ENCODE data around the gene MPL. TPM values are rescaled to one million over a fixed set of nuclear protein-coding genes. Genes with fewer than 3 reads are reported as not detected.

MPL gene
- total RNA-seq, 1 donor from 2014 or later, result not detected

- Histone ChIP-seq H3K4me3 (ENCODE audit: insufficient read depth, low read depth, low read length) (peak within 1 kb of the TSS; percentile 95), H3K9me3 (ENCODE audit: insufficient read depth, low read depth, low read length) (no peaks in the 10 kb centered on the region), H3K4me1 (ENCODE audit: insufficient read depth, low read length) (peaks cover 17% of the 10 kb centered on the region), H3K27me3 (ENCODE audit: insufficient read depth, low read length) (no peaks in the 10 kb centered on the region), H3K9ac (ENCODE audit: low read length) (peak within 1 kb of the TSS; percentile 92), H3K79me2 (ENCODE audit: insufficient read depth, low read length) (peaks cover 77% of the 10 kb centered on the region), H4K20me1 (ENCODE audit: insufficient read depth, low read length) (peaks cover 47% of the 10 kb centered on the region), H3K4me2 (ENCODE audit: low read length) (peak within 1 kb of the TSS; percentile 95), H3K27ac (ENCODE audit: low read depth, low read length) (peak within 1 kb of the TSS; percentile 81), H3K36me3 (ENCODE audit: insufficient read depth, low read length) (peaks cover 33% of the 10 kb centered on the region), H2AFZ (ENCODE audit: low read depth, low read length) (peak within 1 kb of the TSS; percentile 88)
- no peaks in the 10 kb centered on the region for H3K27me3 Mint-ChIP-seq (ENCODE audit: low read depth, unreplicated experiment)
- peaks cover 13% of the 10 kb centered on the region for H3K36me3 Mint-ChIP-seq (ENCODE audit: low read depth, unreplicated experiment)
- DNase-seq (ENCODE audit: low read depth) (peak; percentile 83), FAIRE-seq (no peak)
- no peaks in the 10 kb centered on the region for H3K9me3 Mint-ChIP-seq (ENCODE audit: unreplicated experiment)
- TF ChIP-seq EZH2 (IDR thresholded peaks at IDR 0.05; ENCODE audit: insufficient read depth, low read length), result no peak
- TF ChIP-seq, protein P1, sequence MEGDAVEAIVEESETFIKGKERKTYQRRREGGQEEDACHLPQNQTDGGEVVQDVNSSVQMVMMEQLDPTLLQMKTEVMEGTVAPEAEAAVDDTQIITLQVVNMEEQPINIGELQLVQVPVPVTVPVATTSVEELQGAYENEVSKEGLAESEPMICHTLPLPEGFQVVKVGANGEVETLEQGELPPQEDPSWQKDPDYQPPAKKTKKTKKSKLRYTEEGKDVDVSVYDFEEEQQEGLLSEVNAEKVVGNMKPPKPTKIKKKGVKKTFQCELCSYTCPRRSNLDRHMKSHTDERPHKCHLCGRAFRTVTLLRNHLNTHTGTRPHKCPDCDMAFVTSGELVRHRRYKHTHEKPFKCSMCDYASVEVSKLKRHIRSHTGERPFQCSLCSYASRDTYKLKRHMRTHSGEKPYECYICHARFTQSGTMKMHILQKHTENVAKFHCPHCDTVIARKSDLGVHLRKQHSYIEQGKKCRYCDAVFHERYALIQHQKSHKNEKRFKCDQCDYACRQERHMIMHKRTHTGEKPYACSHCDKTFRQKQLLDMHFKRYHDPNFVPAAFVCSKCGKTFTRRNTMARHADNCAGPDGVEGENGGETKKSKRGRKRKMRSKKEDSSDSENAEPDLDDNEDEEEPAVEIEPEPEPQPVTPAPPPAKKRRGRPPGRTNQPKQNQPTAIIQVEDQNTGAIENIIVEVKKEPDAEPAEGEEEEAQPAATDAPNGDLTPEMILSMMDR (IDR thresholded peaks at IDR 0.05; ENCODE audit: insufficient read depth, low read depth, low read length), result no peak
- H3K27ac Mint-ChIP-seq (ENCODE audit: unreplicated experiment), result peak within 1 kb of the TSS; percentile 100
- peaks cover 15% of the 10 kb centered on the region for H3K4me1 Mint-ChIP-seq (ENCODE audit: low read depth, unreplicated experiment)
- peak within 1 kb of the TSS; percentile 97 for H3K4me3 Mint-ChIP-seq (ENCODE audit: unreplicated experiment)
These were observed 52.0 kb downstream of the MPL start, which contains the start of the genes MED8 and SZT2 for GRCh38 chr1:43389326-43390313. MED8 (minus strand) TSS chr1:43389800; CDS start chr1:43389764, 36 bp downstream. SZT2 (plus strand) TSS chr1:43389899; CDS start chr1:43389969, 70 bp downstream.

DNA sequence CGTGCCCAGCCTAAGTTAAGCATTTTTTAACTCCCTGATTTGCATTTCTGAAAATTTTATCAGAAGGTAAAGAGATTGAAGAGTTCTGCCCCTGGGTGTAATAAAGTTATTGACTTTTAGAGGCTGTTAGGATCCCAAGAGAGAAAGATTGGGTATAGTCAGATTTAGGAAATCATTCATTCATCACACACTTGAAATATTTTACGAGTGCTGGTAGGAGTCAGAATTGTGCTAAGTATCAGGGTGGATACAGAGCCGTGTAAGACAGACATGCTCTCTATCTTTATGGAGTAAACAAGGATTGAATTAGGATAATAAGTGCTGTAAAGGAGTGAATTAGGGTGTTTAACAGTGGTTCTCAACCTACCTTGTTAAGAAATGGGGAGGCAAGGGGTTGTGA, 55.1 kb downstream of the MPL start:
- Histone ChIP-seq H3K36me3 (ENCODE audit: insufficient read depth, low read length) (peaks cover 10% of the 10 kb centered on the region), H4K20me1 (ENCODE audit: insufficient read depth, low read length) (peaks cover 39% of the 10 kb centered on the region), H3K27me3 (ENCODE audit: insufficient read depth, low read length) (no peaks in the 10 kb centered on the region), H3K79me2 (ENCODE audit: insufficient read depth, low read length) (peaks cover 78% of the 10 kb centered on the region), H3K27ac (ENCODE audit: low read depth, low read length) (no peak overlapping the region), H3K4me2 (ENCODE audit: low read length) (no peak overlapping the region), H3K9ac (ENCODE audit: low read length) (no peak overlapping the region), H3K9me3 (ENCODE audit: insufficient read depth, low read depth, low read length) (no peaks in the 10 kb centered on the region), H3K4me3 (ENCODE audit: insufficient read depth, low read depth, low read length) (no peak overlapping the region), H2AFZ (ENCODE audit: low read depth, low read length) (no peak overlapping the region), H3K4me1 (ENCODE audit: insufficient read depth, low read length) (peaks cover 17% of the 10 kb centered on the region)
- H3K9me3 Mint-ChIP-seq (ENCODE audit: unreplicated experiment), result no peaks in the 10 kb centered on the region
- peaks cover 11% of the 10 kb centered on the region for H3K4me1 Mint-ChIP-seq (ENCODE audit: low read depth, unreplicated experiment)
- no peaks in the 10 kb centered on the region for H3K27me3 Mint-ChIP-seq (ENCODE audit: low read depth, unreplicated experiment)
- FAIRE-seq (no peak), DNase-seq (ENCODE audit: low read depth) (no peak)
- TF ChIP-seq, protein P1 (IDR thresholded peaks at IDR 0.05; ENCODE audit: insufficient read depth, low read depth, low read length), result no peak
- no peak for TF ChIP-seq EZH2 (IDR thresholded peaks at IDR 0.05; ENCODE audit: insufficient read depth, low read length)
- H3K4me3 Mint-ChIP-seq (ENCODE audit: unreplicated experiment), result no peak overlapping the region
- H3K27ac Mint-ChIP-seq (ENCODE audit: unreplicated experiment), result no peak overlapping the region
- peaks cover 9% of the 10 kb centered on the region for H3K36me3 Mint-ChIP-seq (ENCODE audit: low read depth, unreplicated experiment)

Measured in astrocyte (in vitro differentiated cells and primary cell).